HEK293 (cell line): ENCODE measurements around the gene ATP8B1.

Experiments
- CTCF ChIA-PET: fragments of 350-600 bp; formaldehyde crosslinking; extraction: SDS; loops from one replicate; lab custom pipeline; 2021; ENCODE audit warnings: antibody characterized with exemption; lab: Yijun Ruan, JAX
- POLR2A ChIA-PET: fragments of 300-600 bp; formaldehyde crosslinking; extraction: SDS; loops from one replicate; lab custom pipeline; 2020; ENCODE audit warnings: antibody characterized with exemption, inconsistent platforms; lab: Yijun Ruan, JAX
- H3K27ac ChIP-seq: fragments of 200-500 bp; sonication (Bioruptor generic); 2 replicates; pipeline ENCODE4 v1.5.1; 2014; ENCODE audit warnings: low read depth, low read length, control low read depth, inconsistent platforms; ENCODE audit errors: extremely low read depth
- H3K36me3 ChIP-seq, 2 experiments: fragments of 200-500 bp in 1 of 2; sonication (Bioruptor generic) in 1 of 2; 1 replicate in 1 of 2; 2 replicates in 1 of 2; pipeline ENCODE4 v1.5.1; 2014 to 2017; ENCODE audit warnings: inconsistent platforms in 2 of 2, low read length in 2 of 2; ENCODE audit not compliant: control insufficient read depth in 2 of 2, insufficient read depth in 1 of 2
- H3K4me1 ChIP-seq: fragments of 200-500 bp; sonication (Bioruptor generic); 2 replicates; pipeline ENCODE4 v1.5.1; 2014; ENCODE audit warnings: mild to moderate bottlenecking, low read length, inconsistent platforms; ENCODE audit not compliant: control insufficient read depth, insufficient read depth
- H3K4me3 ChIP-seq: 2 replicates; pipeline ENCODE4 v1.5.1; 2011; ENCODE audit warnings: low read depth, mild to moderate bottlenecking, control low read depth, low read length, moderate library complexity
- H3K9me3 ChIP-seq: fragments of 200-500 bp; sonication (Bioruptor generic); 2 replicates; pipeline ENCODE4 v1.5.1; 2014; ENCODE audit warnings: low read depth, low read length, inconsistent platforms; ENCODE audit not compliant: control insufficient read depth, insufficient read depth
- GLI2 ChIP-seq: fragments of 450-650 bp; formaldehyde crosslinking; IDR thresholded peaks from 2 replicates; pipeline ENCODE4; 2017; ENCODE audit warnings: missing biosample characterization, missing genetic modification characterization, low read depth, borderline replicate concordance
- GLIS2 ChIP-seq: fragments of 450-650 bp; formaldehyde crosslinking; IDR thresholded peaks from 2 replicates; pipeline ENCODE4 v1.5.1; 2016; ENCODE audit warnings: missing biosample characterization, missing genetic modification characterization
- KLF8 ChIP-seq: fragments of 450-650 bp; formaldehyde crosslinking; IDR thresholded peaks from 2 replicates; pipeline ENCODE4 v1.5.1; 2016; ENCODE audit warnings: missing biosample characterization, missing genetic modification characterization
- MYNN ChIP-seq: fragments of 450-650 bp; formaldehyde crosslinking; IDR thresholded peaks from 2 replicates; pipeline ENCODE4 v1.5.1; 2016; ENCODE audit warnings: missing biosample characterization, missing genetic modification characterization, borderline replicate concordance
- MZF1 ChIP-seq: fragments of 450-650 bp; formaldehyde crosslinking; IDR thresholded peaks from 2 replicates; pipeline ENCODE4 v1.5.1; 2017; ENCODE audit warnings: missing biosample characterization, missing genetic modification characterization, borderline replicate concordance
- SCRT1 ChIP-seq: fragments of 450-650 bp; formaldehyde crosslinking; IDR thresholded peaks from 2 replicates; pipeline ENCODE4 v1.5.1; 2016; ENCODE audit warnings: missing biosample characterization, missing genetic modification characterization, borderline replicate concordance
- SCRT2 ChIP-seq: fragments of 450-650 bp; formaldehyde crosslinking; IDR thresholded peaks from 2 replicates; pipeline ENCODE4 v1.5.1; 2016; ENCODE audit warnings: missing biosample characterization, missing genetic modification characterization
- SETDB1 ChIP-seq: IDR thresholded peaks from one replicate; pipeline ENCODE4 v1.6.1; 2017; ENCODE audit warnings: mild to moderate bottlenecking, low read length, moderate library complexity, mixed read lengths; ENCODE audit not compliant: insufficient read length
- SP2 ChIP-seq: fragments of 450-650 bp; formaldehyde crosslinking; IDR thresholded peaks from 2 replicates; pipeline ENCODE4 v1.5.1; 2016; ENCODE audit warnings: missing biosample characterization, missing genetic modification characterization
- ZFP69B ChIP-seq: fragments of 450-650 bp; formaldehyde crosslinking; IDR thresholded peaks from 2 replicates; pipeline ENCODE4 v1.5.1; 2016; ENCODE audit warnings: missing biosample characterization, missing genetic modification characterization
- ZNF112 ChIP-seq: fragments of 450-650 bp; formaldehyde crosslinking; IDR thresholded peaks from 2 replicates; pipeline ENCODE4 v1.5.0; 2017; ENCODE audit warnings: missing biosample characterization, missing genetic modification characterization
- ZNF114 ChIP-seq: fragments of 450-650 bp; formaldehyde crosslinking; IDR thresholded peaks from 2 replicates; pipeline ENCODE4 v1.5.0; 2017; ENCODE audit warnings: missing biosample characterization, missing genetic modification characterization
- ZNF148 ChIP-seq: fragments of 450-650 bp; formaldehyde crosslinking; IDR thresholded peaks from 2 replicates; pipeline ENCODE4 v1.5.0; 2017; ENCODE audit warnings: missing biosample characterization, missing genetic modification characterization, borderline replicate concordance
- ZNF157 ChIP-seq: fragments of 450-650 bp; formaldehyde crosslinking; IDR thresholded peaks from 2 replicates; pipeline ENCODE4 v1.5.1; 2016; ENCODE audit warnings: missing biosample characterization, missing genetic modification characterization
- ZNF174 ChIP-seq: fragments of 450-650 bp; formaldehyde crosslinking; IDR thresholded peaks from 2 replicates; pipeline ENCODE4 v1.5.0; 2017; ENCODE audit warnings: missing biosample characterization, mild to moderate bottlenecking, missing genetic modification characterization
- ZNF184 ChIP-seq: fragments of 450-650 bp; IDR thresholded peaks from 2 replicates; pipeline ENCODE4 v1.5.1; 2018; ENCODE audit warnings: missing biosample characterization, mild to moderate bottlenecking, missing genetic modification characterization
- ZNF19 ChIP-seq: fragments of 450-650 bp; formaldehyde crosslinking; IDR thresholded peaks from 2 replicates; pipeline ENCODE4; 2016; ENCODE audit warnings: missing biosample characterization, missing genetic modification characterization, low read depth
- ZNF202 ChIP-seq: fragments of 450-650 bp; formaldehyde crosslinking; IDR thresholded peaks from 2 replicates; pipeline ENCODE4 v1.5.1; 2016; ENCODE audit warnings: missing biosample characterization, missing genetic modification characterization, borderline replicate concordance
- ZNF248 ChIP-seq: fragments of 450-650 bp; formaldehyde crosslinking; IDR thresholded peaks from 2 replicates; pipeline ENCODE4 v1.5.1; 2017; ENCODE audit warnings: missing biosample characterization, missing genetic modification characterization
- ZNF302 ChIP-seq: fragments of 450-650 bp; formaldehyde crosslinking; IDR thresholded peaks from 2 replicates; pipeline ENCODE4 v1.5.1; 2016; ENCODE audit warnings: missing biosample characterization, missing genetic modification characterization, low read depth
- ZNF341 ChIP-seq: fragments of 450-650 bp; formaldehyde crosslinking; IDR thresholded peaks from 2 replicates; pipeline ENCODE4; 2016; ENCODE audit warnings: low read depth, missing biosample characterization, missing genetic modification characterization
- ZNF350 ChIP-seq: fragments of 450-650 bp; formaldehyde crosslinking; IDR thresholded peaks from 2 replicates; pipeline ENCODE4 v1.5.0; 2017; ENCODE audit warnings: missing biosample characterization, mild to moderate bottlenecking, missing genetic modification characterization
- ZNF354C ChIP-seq: fragments of 450-650 bp; formaldehyde crosslinking; IDR thresholded peaks from 2 replicates; pipeline ENCODE4 v1.5.1; 2016; ENCODE audit warnings: missing biosample characterization, missing genetic modification characterization, low read depth, borderline replicate concordance
- ZNF488 ChIP-seq: fragments of 450-650 bp; formaldehyde crosslinking; IDR thresholded peaks from 2 replicates; pipeline ENCODE4 v1.5.1; 2016; ENCODE audit warnings: missing biosample characterization, missing genetic modification characterization
- ZNF585B ChIP-seq: fragments of 450-650 bp; formaldehyde crosslinking; IDR thresholded peaks from 2 replicates; pipeline ENCODE4 v1.5.1; 2016; ENCODE audit warnings: missing biosample characterization, missing genetic modification characterization
- ZNF596 ChIP-seq: fragments of 450-650 bp; IDR thresholded peaks from 2 replicates; pipeline ENCODE4 v1.5.0; 2018; ENCODE audit warnings: missing biosample characterization, mild to moderate bottlenecking, missing genetic modification characterization, moderate library complexity
- ZNF610 ChIP-seq: fragments of 450-650 bp; formaldehyde crosslinking; IDR thresholded peaks from 2 replicates; pipeline ENCODE4 v1.5.1; 2016; ENCODE audit warnings: missing biosample characterization, missing genetic modification characterization, borderline replicate concordance
- ZNF624 ChIP-seq: fragments of 450-650 bp; formaldehyde crosslinking; IDR thresholded peaks from 2 replicates; pipeline ENCODE4 v1.5.1; 2017; ENCODE audit warnings: missing biosample characterization, missing genetic modification characterization
- ZNF692 ChIP-seq: fragments of 450-650 bp; formaldehyde crosslinking; IDR thresholded peaks from 2 replicates; pipeline ENCODE4 v1.5.1; 2016; ENCODE audit warnings: missing biosample characterization, missing genetic modification characterization
- ZNF701 ChIP-seq: fragments of 450-650 bp; formaldehyde crosslinking; IDR thresholded peaks from 2 replicates; pipeline ENCODE4 v1.5.1; 2016; ENCODE audit warnings: missing biosample characterization, missing genetic modification characterization
- ZNF776 ChIP-seq: fragments of 450-650 bp; formaldehyde crosslinking; IDR thresholded peaks from 2 replicates; pipeline ENCODE4 v1.5.0; 2017; ENCODE audit warnings: missing biosample characterization, missing genetic modification characterization, borderline replicate concordance
- ZSCAN18 ChIP-seq: fragments of 450-650 bp; formaldehyde crosslinking; IDR thresholded peaks from 2 replicates; pipeline ENCODE4 v1.5.1; 2016; ENCODE audit warnings: missing biosample characterization, missing genetic modification characterization

Gene ATP8B1

GRCh38 chr18:57841568-57841967 lies 38.5 kb upstream of the ATP8B1 start:
- no peak overlapping the region for H3K27ac ChIP-seq
- peaks cover 8% of the 10 kb centered on the region for H3K4me1 ChIP-seq
- no peak overlapping the region for H3K4me3 ChIP-seq
- H3K36me3 ChIP-seq = no peaks in the 10 kb centered on the region
- ChIA-PET POLR2A (no interaction called here), CTCF (interaction anchor here (0.6 kb wide), 1 partner anchor 998 kb away, joined by 3 read pairs; no protein-coding TSS in a partner anchor)
- TF ChIP-seq ZSCAN18 (tag by site-specific recombination) = no peak
- no peak for TF ChIP-seq ZNF585B (tag by site-specific recombination)
- TF ChIP-seq ZFP69B (tag by site-specific recombination) = no peak
- TF ChIP-seq GLI2 (tag by site-specific recombination) = no peak
- no peak for TF ChIP-seq ZNF248 (tag by site-specific recombination)
- TF ChIP-seq ZNF624 = no peak
- TF ChIP-seq SETDB1 = no peak
- TF ChIP-seq ZNF596 (tag by site-specific recombination) = no peak
- TF ChIP-seq ZNF114 (tag by site-specific recombination) = no peak
- TF ChIP-seq GLIS2 (tag by site-specific recombination) = no peak
- no peak for TF ChIP-seq MYNN (tag by site-specific recombination)
- no peak for TF ChIP-seq SP2
- no peak for TF ChIP-seq ZNF202 (tag by site-specific recombination)
- no peak for TF ChIP-seq ZNF610 (tag by site-specific recombination)
- TF ChIP-seq ZNF112 (tag by site-specific recombination) = no peak
- TF ChIP-seq ZNF354C (tag by site-specific recombination) = no peak
- TF ChIP-seq ZNF19 (tag by site-specific recombination) = no peak
- no peak for TF ChIP-seq KLF8
- no peak for TF ChIP-seq ZNF157
- no peak for TF ChIP-seq ZNF692 (tag by site-specific recombination)
- H3K9me3 ChIP-seq = no peaks in the 10 kb centered on the region

GRCh38 chr18:57839942-57840381 lies 36.8 kb upstream of the ATP8B1 start:
- ChIA-PET CTCF (interaction anchor here (0.8 kb wide), 1 partner anchor 42 kb away, joined by 3 read pairs; no protein-coding TSS in a partner anchor), POLR2A (no interaction called here)
- Histone ChIP-seq H3K9me3 (no peaks in the 10 kb centered on the region), H3K36me3 (no peaks in the 10 kb centered on the region), H3K27ac (no peak overlapping the region), H3K4me1 (no peaks in the 10 kb centered on the region), H3K4me3 (no peak overlapping the region)
- no peak for TF ChIP-seq SCRT1 (tag by site-specific recombination)
- no peak for TF ChIP-seq ZNF174 (tag by site-specific recombination)
- TF ChIP-seq ZNF184 (tag by site-specific recombination) = no peak
- no peak for TF ChIP-seq MZF1 (tag by site-specific recombination)
- no peak for TF ChIP-seq ZNF341 (tag by site-specific recombination)
- no peak for TF ChIP-seq MYNN (tag by site-specific recombination)
- TF ChIP-seq ZNF19 (tag by site-specific recombination) = no peak
- no peak for TF ChIP-seq KLF8
- no peak for TF ChIP-seq ZNF701 (tag by site-specific recombination)
- no peak for TF ChIP-seq ZNF302
- no peak for TF ChIP-seq ZNF350 (tag by site-specific recombination)
- TF ChIP-seq ZNF148 = no peak
- TF ChIP-seq SCRT2 (tag by site-specific recombination) = no peak
- TF ChIP-seq ZNF776 (tag by site-specific recombination) = no peak
- no peak for TF ChIP-seq ZNF488 (tag by site-specific recombination)
